ENCODE data around the gene ADH1B. TPM values are rescaled to one million over a fixed set of nuclear protein-coding genes. Genes with fewer than 3 reads are reported as not detected.
"Not testable (repeated sequence)": the region's sequence is repeated elsewhere in the genome, so short reads cannot be mapped to it uniquely, and the experiment has no call there.

Gene ADH1B
- total and polyA plus RNA-seq, 2 experiments from 2014 or later = not detected

- H3K27me3 ChIP-seq = no peaks in the 10 kb centered on the region
- no peak overlapping the region for H3K4me3 ChIP-seq
- DNase-seq (ENCODE audit: low read depth in 1 of 2, low spot score in 1 of 2) = no peak
- no peaks in the 10 kb centered on the region for H3K4me1 ChIP-seq (ENCODE audit: low read depth)
- no peak for TF ChIP-seq CTCF (IDR thresholded peaks at IDR 0.05; ENCODE audit: low read depth, low read length)
- no peaks in the 10 kb centered on the region for H3K9me3 ChIP-seq (ENCODE audit: low read depth)
- no peak overlapping the region for H3K27ac ChIP-seq
- H3K36me3 ChIP-seq = no peaks in the 10 kb centered on the region
Measured at GRCh38 chr4:99349338-99349737, 28.1 kb upstream of the ADH1B start.

GRCh38 chr4:99342624-99343023 lies 21.4 kb upstream of the ADH1B start:
- not testable (repeated sequence) for H3K27ac ChIP-seq; H3K9me3 ChIP-seq (ENCODE audit: low read depth); H3K27me3 ChIP-seq; H3K4me3 ChIP-seq; H3K36me3 ChIP-seq; H3K4me1 ChIP-seq (ENCODE audit: low read depth); DNase-seq (ENCODE audit: low read depth in 1 of 2, low spot score in 1 of 2)

- Histone ChIP-seq H3K9me3 (ENCODE audit: low read depth) (no peaks in the 10 kb centered on the region), H3K4me3 (no peak overlapping the region), H3K36me3 (no peaks in the 10 kb centered on the region), H3K27ac (no peak overlapping the region), H3K27me3 (no peaks in the 10 kb centered on the region), H3K4me1 (ENCODE audit: low read depth) (no peaks in the 10 kb centered on the region)
- DNase-seq (ENCODE audit: low read depth in 1 of 2, low spot score in 1 of 2) = no peak
- TF ChIP-seq CTCF (IDR thresholded peaks at IDR 0.05; ENCODE audit: low read depth, low read length) = no peak
Measured at GRCh38 chr4:99341426-99341825, 20.2 kb upstream of the ADH1B start.

- Histone ChIP-seq H3K4me3 (no peak overlapping the region), H3K9me3 (ENCODE audit: low read depth) (no peaks in the 10 kb centered on the region), H3K27me3 (no peaks in the 10 kb centered on the region), H3K36me3 (no peaks in the 10 kb centered on the region), H3K4me1 (ENCODE audit: low read depth) (no peaks in the 10 kb centered on the region), H3K27ac (no peak overlapping the region)
- no peak for TF ChIP-seq CTCF (IDR thresholded peaks at IDR 0.05; ENCODE audit: low read depth, low read length)
- DNase-seq (ENCODE audit: low read depth in 1 of 2, low spot score in 1 of 2) = no peak
Measured at GRCh38 chr4:99339172-99339571, 18.0 kb upstream of the ADH1B start.

- Histone ChIP-seq H3K4me1 (ENCODE audit: low read depth) (no peaks in the 10 kb centered on the region), H3K36me3 (no peaks in the 10 kb centered on the region), H3K27ac (no peak overlapping the region), H3K4me3 (no peak overlapping the region), H3K27me3 (no peaks in the 10 kb centered on the region), H3K9me3 (ENCODE audit: low read depth) (no peaks in the 10 kb centered on the region)
- no peak for DNase-seq (ENCODE audit: low read depth in 1 of 2, low spot score in 1 of 2)
- TF ChIP-seq CTCF (IDR thresholded peaks at IDR 0.05; ENCODE audit: low read depth, low read length) = no peak
Measured at GRCh38 chr4:99336553-99336952, 15.4 kb upstream of the ADH1B start.

GRCh38 chr4:99334880-99335279 lies 13.7 kb upstream of the ADH1B start:
- H3K27me3 ChIP-seq = no peaks in the 10 kb centered on the region
- no peak overlapping the region for H3K27ac ChIP-seq
- no peaks in the 10 kb centered on the region for H3K9me3 ChIP-seq (ENCODE audit: low read depth)
- H3K4me1 ChIP-seq (ENCODE audit: low read depth) = no peaks in the 10 kb centered on the region
- H3K4me3 ChIP-seq = no peak overlapping the region
- no peaks in the 10 kb centered on the region for H3K36me3 ChIP-seq
- TF ChIP-seq CTCF (IDR thresholded peaks at IDR 0.05; ENCODE audit: low read depth, low read length) = no peak
- no peak for DNase-seq (ENCODE audit: low read depth in 1 of 2, low spot score in 1 of 2)

Measured in cardiac muscle cell (in vitro differentiated cells and primary cell).